ENCODE data around the gene MYCL.

The MYCL gene, protein sequence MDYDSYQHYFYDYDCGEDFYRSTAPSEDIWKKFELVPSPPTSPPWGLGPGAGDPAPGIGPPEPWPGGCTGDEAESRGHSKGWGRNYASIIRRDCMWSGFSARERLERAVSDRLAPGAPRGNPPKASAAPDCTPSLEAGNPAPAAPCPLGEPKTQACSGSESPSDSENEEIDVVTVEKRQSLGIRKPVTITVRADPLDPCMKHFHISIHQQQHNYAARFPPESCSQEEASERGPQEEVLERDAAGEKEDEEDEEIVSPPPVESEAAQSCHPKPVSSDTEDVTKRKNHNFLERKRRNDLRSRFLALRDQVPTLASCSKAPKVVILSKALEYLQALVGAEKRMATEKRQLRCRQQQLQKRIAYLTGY

DNA sequence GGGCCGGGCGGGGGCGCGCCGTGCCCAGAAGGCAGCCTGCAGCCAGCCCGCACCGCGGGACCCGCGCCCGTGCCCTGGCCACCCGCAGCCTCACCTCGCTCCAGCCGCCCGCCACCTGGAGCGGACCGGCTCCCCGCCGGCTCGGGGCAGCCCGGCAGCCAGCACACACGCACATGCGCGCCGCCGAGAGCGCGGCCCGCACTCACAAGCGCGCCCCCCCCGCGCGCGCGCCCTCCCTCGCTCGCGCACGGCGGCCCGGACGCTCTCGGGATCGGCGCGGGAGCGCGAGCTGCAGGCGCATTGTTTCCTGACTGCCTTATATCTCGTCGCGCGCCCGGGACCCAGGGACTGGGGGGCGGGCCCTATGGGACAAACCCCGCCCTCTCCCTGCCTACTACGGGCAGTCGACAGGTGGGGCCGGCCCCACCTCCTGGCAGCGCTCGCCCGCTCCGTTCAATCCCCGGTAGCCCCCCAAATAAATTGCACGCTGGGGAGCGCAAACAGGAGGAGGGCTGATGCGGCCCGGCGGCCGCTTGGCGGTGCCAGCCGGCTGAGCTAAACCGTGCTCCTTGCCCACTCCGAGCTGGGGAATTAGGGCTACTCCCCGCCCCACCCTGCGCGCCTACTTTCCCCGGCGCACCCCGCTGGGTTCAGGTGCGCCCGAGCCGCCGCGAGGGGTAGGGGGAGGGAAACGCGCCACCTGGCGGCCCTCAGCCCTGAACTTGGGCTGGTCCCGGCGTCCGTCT lies at the start of gene MYCL:
Gene MYCL, minus strand, starts transcription at position 204 of the 746 bp plus-strand sequence. CDS start 483 bp downstream, outside the sequence.
- DNase-seq (ENCODE audit: low read depth, low spot score) = peak; percentile 90

DNA sequence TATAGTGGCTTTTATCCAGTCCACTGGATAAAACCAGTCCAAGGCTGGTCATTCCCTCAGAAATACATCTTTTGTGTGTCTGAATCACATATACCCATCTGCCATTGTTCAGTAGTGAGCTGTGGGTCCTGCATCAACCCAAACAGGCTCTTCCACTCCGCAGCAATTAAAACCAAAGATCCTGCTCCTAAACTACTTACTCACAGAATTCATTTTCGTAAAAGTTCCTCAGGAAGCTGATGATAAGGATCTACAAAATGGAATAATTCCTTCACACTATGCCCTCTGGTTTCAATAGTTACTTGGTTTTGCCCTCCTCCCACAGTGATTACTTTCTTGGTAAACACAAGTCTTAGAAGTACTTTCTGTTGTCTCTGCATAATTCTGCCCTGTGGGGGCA lies 48.2 kb upstream of the MYCL start:
- no peak for DNase-seq (ENCODE audit: low read depth, low spot score)

DNA sequence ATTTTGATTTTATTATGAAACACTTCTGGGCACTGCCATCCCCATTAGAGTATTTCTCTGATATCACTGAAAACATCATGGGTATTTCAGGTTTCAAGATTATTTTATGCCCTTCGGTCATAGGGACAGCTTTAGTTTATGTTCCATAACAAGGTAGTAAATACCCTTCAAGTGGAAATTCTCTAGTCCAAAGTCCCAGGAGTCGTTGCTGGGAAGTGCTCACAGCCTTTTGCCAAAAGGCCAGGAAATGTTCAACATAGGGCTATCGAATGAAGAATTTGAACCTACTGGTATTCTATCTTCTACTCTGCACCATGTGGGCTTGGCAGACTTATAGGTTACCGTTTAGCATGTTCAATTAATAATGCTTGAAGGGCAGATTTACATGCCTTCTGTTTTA lies 45.5 kb upstream of the MYCL start:
- DNase-seq (ENCODE audit: low read depth, low spot score) = no peak

DNA sequence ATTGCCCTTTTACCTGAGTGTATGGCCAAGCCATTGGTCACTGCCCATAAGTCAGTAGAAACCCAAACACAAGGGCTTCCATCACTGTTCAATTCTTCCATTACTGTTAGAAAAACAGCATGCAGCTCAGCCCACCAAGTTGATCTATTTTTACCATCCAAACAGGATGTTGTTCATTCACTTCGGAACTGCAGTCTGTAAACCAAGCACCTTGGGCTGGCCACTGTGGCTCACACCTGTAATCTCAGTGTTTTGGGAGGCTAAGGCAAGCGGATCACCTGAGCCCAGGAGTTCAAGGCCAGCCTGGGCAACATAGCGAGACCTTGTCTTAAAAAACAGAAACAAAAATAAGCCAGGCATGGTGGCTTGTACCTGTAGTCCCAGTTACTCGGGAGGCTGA lies 44.5 kb upstream of the MYCL start:
- no peak for DNase-seq (ENCODE audit: low read depth, low spot score)

DNA sequence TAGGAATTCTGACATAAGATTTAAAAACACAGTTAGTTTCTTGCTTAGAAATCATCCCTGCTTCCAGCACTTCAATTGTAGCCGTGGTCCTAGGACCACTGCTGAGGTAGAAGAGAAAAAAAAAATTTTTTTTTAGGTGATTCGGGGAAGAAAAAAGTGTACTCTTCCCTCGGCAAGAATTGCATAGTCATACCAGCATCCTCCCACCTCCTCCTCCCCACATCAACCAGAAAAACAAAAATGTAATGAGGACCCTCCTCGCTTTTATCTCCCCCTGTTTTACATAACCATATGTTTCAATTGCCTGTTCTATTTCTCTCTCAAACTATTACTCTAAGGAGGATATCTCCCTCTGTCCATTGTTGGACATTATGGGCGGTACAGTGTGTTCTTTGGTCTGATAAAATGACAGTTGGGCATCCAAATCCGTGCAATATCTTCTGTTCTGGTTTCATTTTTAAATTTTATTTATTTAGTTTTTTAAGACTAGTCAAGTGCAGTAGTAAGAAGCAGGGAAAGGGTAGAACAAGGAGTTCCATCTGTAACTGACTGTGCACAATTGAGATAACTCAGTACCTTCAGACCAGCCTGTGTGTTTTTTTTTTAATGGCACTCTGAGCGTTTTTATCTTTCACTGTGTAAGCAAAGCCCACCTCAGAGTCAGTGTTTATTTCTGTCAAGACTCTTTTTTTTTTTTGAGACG lies 42.8 kb upstream of the MYCL start:
- DNase-seq (ENCODE audit: low read depth, low spot score) = no peak

DNA sequence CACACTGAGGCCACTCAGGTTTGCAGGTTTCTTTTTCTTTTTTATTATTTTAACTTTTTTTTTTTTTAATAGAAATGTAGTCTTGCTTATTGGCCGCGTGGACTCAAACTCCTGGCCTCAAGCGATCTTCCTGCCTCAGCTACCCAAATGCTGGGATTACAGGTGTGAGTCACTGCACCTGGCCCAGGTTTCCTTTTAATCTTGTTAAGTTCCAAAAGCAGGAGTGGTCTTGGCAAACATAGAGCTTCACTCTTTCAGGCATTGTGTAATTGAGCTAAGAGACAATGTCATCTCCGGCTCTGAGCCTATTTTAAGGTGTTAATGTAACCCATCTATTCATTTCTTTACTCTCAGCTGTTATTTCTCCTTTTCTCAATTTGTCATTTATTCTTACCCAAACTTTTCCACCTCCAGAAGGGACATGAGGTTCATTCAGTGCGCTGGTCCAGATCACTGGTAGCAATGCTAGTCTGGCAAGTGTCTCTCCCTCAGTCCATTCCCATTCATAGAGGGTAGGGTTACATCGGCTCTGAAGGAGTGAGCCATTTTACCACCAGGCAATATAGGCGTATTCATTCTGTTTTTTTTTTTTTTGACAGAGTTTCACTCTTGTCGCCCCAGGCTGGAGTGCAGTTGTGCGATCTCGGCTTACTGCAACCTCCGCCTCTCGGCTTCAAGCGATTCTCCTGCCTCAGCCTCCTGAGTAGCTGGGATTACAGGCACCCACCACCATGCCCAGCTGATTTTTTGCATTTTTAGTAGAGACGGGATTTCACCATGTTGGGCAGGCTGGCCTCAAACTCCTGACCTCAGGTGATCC lies 42.0 kb upstream of the MYCL start:
- DNase-seq (ENCODE audit: low read depth, low spot score) = no peak

DNA sequence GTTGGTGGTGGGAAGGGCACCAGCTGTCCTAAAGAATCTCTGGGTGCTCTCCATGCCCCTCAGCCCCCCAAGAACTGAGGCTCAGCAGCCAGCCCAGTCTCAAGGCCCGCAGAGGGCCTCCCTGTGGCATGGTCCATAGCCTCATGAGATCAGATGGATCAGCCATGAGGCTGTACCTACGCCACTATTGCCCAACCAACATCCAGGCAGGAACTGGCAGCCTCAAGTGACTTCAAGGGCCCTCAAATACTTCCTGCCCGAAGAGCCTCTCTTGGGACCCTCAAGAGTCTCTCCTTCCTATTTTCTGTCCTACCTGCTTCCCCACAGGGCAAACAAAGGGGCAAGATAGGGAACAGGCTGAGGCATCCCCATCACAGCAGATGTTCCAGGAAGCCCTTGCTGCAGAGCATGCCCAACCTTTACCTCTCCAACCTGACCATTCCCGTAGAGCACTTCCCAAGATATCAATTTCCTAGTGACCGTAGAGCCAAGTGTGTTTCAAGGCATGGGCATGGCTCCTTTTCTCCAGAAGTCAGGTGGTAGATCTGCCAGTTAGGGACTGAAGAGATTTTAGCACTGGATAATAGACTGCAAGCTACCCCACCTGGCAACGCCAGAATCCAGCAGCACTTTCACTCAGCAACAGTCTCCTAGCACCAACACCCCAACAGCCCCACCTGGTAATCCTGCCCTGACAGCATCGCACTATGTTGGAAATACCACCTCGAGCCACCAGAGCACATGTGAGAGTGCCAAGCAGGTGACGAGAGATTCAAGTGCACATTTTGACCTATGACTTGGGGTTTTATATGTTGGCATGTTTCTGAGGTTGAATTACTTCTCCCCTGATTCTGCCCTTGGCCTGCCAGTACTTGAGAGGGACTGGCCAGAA lies 39.5 kb upstream of the MYCL start:
- no peak for DNase-seq (ENCODE audit: low read depth, low spot score)

DNA sequence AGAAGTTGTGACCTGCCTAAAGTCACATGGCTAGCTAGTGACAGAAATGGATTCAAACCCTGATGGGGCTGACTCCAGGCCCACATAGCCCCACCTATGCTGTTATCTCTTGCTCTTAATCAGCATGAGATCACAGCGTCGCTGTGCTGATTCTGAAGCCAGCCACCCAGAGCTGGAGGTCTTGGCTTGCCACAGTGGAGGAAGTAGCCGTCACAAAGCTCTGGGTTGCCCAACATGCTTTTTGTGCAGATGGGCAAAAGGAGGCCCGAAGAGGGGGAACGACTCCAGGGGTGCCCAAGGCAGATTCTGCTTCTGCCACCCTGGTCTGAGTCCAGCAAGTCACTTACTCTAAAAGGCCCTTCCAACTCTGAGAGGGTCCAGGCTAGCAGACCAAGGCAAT lies 38.5 kb upstream of the MYCL start:
- no peak for DNase-seq (ENCODE audit: low read depth, low spot score)

DNA sequence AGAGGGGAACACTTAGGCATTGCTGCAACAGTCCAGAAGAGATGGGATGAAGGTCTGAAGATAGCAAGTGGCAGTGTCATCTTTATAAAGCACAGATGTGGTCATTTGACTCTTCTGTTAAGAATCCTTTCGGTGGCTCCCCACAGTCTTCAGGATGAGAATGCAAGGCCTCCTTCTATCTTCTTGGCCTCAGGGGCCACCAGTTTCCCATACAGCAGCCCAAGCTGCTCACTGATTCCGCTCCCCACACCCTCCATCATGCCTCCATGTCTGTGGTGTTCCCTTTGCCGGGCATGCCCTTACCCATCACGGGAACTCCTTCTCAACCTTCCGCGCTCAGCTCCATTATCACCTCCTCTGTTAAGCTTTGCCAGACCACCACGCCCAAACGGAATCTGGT lies 37.1 kb upstream of the MYCL start:
- DNase-seq (ENCODE audit: low read depth, low spot score) = no peak

DNA sequence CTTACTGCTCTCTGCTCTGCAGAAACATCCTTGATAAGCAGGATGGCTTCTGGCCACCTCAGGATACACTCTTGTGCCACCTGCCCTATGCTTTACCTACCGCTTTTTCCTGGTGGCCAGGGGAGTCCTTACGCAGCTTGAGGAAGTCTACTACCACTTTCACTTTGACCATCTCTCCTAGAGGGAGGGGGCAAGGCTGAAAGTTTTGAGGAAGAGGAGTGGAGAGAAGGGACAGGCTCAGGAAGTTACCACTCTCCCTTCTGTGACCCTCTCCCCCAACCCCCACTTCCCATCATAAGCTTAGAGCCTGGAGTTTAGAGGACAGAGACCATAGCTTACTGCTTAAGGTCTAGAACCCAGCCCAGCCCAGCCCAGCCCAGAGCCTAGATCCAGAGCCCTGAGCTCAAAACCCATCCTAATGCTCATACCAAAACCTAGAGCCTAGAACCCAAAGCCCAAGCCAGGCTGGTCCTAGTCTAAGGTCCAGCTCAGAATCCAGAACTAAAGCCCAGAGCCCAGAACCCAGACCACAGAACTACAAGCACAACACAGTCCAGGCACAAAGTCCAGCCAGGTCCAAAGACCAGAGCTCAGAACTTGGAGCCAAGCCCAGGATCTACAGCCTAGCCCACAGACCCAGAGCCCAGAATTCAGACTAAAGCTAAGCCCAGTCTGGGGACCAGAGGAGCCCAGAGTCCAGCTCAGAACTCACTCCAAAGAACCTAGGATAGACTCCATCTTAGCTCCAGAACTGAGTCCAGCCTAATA lies 35.2 kb upstream of the MYCL start:
- no peak for DNase-seq (ENCODE audit: low read depth, low spot score)

DNA sequence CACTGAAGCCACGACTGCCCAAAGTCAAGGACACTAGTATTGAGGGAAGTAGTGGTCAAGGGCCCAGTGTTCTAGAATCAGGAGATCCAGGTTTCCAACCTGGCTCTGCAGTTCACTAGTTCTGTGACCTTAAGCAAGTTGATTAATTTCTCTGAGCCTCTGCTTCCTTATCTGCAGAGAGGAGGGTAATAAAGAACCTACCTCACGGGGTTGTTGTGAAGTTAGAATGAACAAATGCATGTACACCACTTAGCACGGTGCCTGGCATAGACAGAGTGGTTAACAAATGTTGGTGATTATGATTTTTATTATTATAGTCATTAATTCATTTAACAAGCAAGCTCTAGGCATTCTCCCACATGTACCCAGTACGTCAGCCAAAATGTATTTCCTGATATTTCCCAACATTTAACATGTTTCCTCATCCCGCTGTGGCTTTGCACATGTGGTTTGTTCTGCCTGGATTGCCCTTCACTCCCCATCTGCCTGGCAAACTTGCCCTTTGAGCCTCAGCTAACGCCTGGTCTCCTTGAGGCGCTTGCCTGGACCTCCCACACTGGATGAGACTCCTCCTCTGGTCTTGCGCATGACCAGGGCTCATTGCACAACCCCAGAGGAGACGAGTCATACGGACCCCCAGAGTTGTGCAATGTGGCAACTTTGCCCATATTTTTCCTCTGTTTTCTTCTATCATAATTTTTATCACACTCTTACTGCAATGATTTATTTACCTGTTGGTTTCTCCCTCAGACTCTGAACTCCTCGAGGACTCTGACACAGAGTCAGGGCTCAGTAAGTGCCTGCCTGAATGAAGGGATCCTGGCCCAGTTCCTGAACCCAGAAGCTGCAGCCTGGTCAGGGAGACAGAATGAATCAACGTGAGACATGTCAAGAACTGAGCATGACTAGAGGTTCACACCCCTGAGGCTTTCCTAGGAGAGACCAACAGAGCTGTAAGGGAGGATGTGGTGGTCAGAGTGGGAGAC lies 32.5 kb upstream of the MYCL start:
- DNase-seq (ENCODE audit: low read depth, low spot score) = peak; percentile 19

DNA sequence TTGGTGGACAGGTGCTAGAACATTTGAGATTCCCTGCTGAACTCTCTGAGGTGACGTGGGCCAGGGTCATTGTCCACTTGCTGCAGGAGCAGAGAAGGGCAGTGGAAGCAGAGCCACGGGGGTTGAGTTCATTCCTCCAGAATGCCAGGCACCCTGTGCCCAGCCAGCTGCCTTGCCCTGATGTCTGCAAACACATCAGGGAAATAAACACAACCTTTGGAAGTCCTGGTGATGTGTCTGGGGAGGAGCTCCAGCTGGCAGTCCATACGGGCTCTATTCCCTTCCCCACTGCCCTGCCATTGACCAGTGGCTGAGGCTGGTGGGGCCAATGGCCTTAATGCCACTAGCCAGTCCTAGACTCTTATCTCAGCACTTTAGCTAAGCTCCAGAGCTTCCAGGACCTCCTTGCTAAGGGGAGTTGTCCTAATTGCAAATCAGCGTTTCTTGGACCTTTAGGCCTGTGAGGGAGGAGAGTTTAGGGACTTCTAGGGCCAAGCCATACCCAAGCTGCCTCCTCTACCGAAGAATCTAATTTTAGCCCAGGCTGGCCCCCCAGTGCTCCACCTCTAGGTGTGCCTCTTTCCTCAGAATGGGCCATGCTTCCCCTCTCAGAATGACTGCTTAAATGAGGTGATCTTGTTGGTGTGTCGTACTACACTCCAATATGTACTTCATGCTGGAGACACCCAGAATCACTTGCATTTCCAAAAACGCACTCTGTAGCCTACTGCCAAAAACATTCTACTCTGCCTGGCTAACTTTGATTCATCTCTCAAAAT lies 27.3 kb upstream of the MYCL start:
- no peak for DNase-seq (ENCODE audit: low read depth, low spot score)

DNA sequence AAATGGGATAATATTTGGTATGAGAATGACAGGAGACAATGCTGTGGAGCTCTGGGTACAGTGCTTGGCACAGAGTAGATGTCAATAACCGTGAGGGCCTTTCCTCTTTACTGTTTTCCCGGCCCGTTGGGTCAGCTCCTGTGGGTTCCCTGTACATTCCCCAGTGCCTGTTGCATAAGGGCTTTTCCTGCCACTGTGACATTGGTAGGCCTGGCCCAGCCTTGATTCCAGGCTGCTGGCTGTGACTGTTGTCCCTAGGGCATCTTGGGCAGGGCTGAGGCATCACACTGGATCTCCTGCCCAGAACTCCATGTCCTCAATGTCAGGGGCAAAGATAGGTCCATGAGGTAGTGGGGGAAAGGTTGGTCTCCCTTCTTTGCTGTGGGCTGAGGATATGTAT lies 25.8 kb upstream of the MYCL start:
- DNase-seq (ENCODE audit: low read depth, low spot score) = no peak

DNA sequence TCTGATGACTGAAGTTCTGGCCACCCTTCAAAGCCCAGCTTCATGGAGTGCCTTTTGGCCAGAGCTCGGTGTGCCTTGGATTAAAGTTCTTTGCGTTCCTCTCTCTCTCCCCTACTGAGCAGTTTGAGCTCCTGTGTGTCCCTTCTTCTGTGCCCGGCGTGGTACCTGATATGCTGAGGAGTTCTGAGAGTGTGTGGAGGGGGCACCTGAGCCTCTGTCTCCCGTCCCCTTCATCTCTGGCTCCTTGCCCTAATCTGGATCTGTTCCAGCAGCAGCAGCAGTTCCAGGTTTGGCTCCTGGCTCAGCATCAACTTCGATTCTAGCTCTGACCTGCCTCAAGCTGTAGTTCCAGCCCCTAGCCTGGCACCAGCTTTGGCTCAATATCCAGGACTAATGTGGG lies 25.1 kb upstream of the MYCL start:
- DNase-seq (ENCODE audit: low read depth, low spot score) = peak; percentile 22

DNA sequence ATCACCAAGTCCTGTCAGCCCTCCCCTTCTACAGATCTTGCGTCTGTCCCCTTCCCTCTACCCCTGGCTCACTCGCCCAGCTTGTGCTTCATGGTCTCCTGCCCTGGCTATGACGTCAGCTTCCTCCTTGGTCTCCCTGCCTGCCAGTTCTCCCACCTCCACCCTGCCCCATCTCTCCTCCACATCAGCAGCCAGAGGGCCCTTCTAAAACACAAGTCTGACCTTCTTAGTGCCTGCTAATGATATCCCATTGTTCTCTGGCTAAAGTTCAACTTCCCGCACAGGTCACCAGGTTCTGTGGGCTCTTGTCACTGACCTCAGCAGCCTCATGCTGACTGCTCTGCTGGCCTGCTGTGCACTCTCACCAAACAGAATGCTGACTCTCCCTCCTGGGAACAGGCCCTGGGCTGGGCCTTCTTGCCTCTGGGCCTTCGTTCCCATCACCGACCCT lies 24.7 kb upstream of the MYCL start:
- DNase-seq (ENCODE audit: low read depth, low spot score) = peak; percentile 36

DNA sequence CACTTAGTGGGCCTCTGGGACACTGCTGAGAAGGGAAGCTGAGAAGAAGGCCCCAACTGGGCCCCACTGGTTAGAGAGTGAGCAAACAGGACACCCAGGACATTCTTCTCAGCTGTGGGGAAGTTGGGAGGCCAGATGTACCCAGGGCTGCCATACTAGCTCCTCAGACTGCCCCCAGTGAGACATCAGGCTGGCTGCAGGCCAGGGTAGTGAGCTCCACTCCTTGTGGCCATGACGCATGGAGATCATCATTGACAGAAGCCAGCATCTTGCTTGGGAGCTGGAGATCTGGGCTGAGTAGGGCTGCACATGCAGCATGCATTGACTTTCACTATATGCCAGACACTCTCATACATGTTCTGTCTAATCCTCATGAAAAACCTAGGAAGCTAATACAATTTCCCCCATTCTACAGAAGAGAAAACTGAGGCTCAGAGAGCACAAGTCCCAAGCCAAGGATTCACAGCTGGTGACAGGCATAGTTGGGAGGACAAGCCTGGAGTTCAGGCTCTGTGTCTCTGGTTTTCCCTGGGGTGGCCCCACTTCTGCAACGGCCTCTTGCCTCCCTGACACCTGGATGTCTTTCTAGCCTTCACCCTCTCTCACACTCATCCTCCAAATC lies 24.1 kb upstream of the MYCL start:
- no peak for DNase-seq (ENCODE audit: low read depth, low spot score)

DNA sequence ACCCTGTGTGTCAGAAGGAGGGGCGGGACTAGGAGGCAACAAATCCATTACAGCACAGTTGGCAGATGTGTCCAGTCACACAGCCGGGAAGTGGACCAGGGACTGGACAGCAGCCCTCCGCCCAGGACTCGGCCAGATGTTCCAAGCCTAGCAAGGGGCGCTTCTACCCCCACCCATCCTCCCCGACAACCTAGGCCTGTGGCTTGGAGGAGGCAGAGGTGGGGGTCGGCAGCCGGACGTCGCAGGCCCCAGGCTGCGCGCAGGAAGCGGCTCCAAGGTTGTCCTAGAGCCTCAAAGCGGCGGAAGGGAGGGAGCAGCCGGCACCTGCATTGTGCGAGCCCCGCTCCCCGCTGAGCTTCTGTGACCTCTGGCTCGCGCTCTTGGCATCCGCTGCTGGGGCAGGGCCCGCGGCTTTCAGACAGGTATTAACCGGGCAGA lies 20.6 kb upstream of the MYCL start:
- DNase-seq (ENCODE audit: low read depth, low spot score) = peak; percentile 8

Measured in astrocyte of the hippocampus (primary cell).